ENCODE data around the gene CHRNB4. TPM values are rescaled to one million over a fixed set of nuclear protein-coding genes. Genes with fewer than 3 reads are reported as not detected.
A peak's percentile ranks its signal among the peaks of the same experiment; 100 is the strongest.

CHRNB4 gene
- total and polyA plus RNA-seq, 2 of the 8 experiments (the other 6 are each of a cell fraction or from before 2014, with no cell fraction given), result 2.4 to 4.5 TPM

DNA sequence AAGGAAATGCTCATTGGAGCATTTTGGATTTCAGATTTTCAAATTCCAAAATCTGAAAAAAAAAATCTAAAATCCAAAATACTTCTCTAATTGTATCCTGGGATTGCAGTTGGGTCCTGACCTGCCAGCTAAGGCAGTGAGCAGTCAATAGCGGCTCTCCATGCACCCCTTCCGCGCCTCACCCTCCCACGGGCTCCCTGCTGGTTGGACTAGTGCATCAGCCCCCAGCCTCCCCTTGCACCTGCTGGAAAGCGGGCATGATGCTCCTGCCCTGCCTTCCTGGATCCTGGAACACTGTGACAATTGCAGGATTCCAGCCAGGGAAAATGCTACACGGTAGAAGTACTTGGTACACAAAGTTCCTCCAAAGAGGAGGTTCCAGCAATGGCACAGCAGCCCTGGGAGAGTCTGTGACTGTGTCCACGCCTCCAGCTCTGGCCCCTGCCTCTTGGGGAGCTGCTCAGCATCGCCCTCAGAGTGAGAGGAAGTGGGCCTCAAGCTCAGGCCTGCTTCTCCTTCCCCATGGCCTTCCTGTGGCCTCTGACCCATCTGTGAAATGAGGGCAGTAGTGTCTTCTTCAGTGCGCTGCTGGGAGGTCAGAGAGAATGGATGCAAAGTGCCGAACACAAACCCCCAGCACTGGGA is 39.5 kb upstream of the CHRNB4 start:
- Histone ChIP-seq H2AFZ (ENCODE audit: low read length) (no peak overlapping the region), H3K23ac (ENCODE audit: insufficient read length) (no peak overlapping the region), H3K4ac (replicated peaks; ENCODE audit: insufficient read length, low read depth, low read length) (no peak overlapping the region), H3K18ac (ENCODE audit: extremely low read depth, low read length) (no peak overlapping the region), H3K79me2 (ENCODE audit: control insufficient read depth in 1 of 2, insufficient read depth in 2 of 2, low read length in 2 of 2) (no peaks in the 10 kb centered on the region), H2BK12ac (ENCODE audit: low read depth, low read length) (no peak overlapping the region), H3K23me2 (ENCODE audit: low read depth, low read length) (no peaks in the 10 kb centered on the region), H3K4me2 (ENCODE audit: insufficient read depth in 1 of 2, low read depth in 2 of 2, low read length in 2 of 2) (no peak overlapping the region), H3K9ac (replicated peaks in 1 of 4; ENCODE audit: extremely low read depth in 1 of 4, low read depth in 3 of 4, low read length in 3 of 4) (no peak overlapping the region), H4K8ac (ENCODE audit: extremely low read depth, insufficient read depth, low read length) (no peak overlapping the region), H2BK15ac (ENCODE audit: low read length) (0 out of 2 replicates have a peak overlapping the region, but pooled peaks have one; percentile 90), H2BK20ac (ENCODE audit: low read length) (no peak overlapping the region), H3K14ac (ENCODE audit: insufficient read length) (no peak overlapping the region), H3K9me3 (ENCODE audit: insufficient read depth in 2 of 2, low read depth in 1 of 2, low read length in 1 of 2) (no peaks in the 10 kb centered on the region), H3K4me1 (replicated peaks in 1 of 4; ENCODE audit: control insufficient read depth in 3 of 4, insufficient read depth in 4 of 4, low read length in 3 of 4) (peaks cover 10 to 22% (median 15%) of the 10 kb centered on the region in 4 experiments), H4K20me1 (replicated peaks in 1 of 2; ENCODE audit: control insufficient read depth in 1 of 2, insufficient read depth in 2 of 2, low read length in 2 of 2) (no peaks in the 10 kb centered on the region), H3K79me1 (ENCODE audit: low read depth, low read length) (no peaks in the 10 kb centered on the region), H4K5ac (ENCODE audit: insufficient read length, low read depth, low read length) (no peak overlapping the region), H2BK5ac (ENCODE audit: low read depth, low read length) (0 out of 2 replicates have a peak overlapping the region, but pooled peaks have one; percentile 52), H4K91ac (replicated peaks; ENCODE audit: insufficient read length, low read length) (peak overlapping the region; percentile 12), H2AK5ac (ENCODE audit: low read depth, low read length) (no peak overlapping the region), H2BK120ac (replicated peaks; ENCODE audit: low read depth, low read length) (no peak overlapping the region), H3K27me3 (replicated peaks in 1 of 4; ENCODE audit: control insufficient read depth in 3 of 4, extremely low read depth in 1 of 4, insufficient read depth in 3 of 4, low read length in 3 of 4) (peaks cover 0 to 6% (median 3%) of the 10 kb centered on the region in 4 experiments; a peak in 3 of 7 replicates), H3K36me3 (ENCODE audit: control insufficient read depth in 2 of 4, insufficient read depth in 4 of 4, low read length in 3 of 4) (no peaks in the 10 kb centered on the region), H3K4me3 (ENCODE audit: extremely low read depth in 1 of 4, insufficient read depth in 2 of 4, low read depth in 3 of 4, low read length in 4 of 4) (no peak overlapping the region), H3K27ac (ENCODE audit: low read depth, low read length) (no peak overlapping the region), H3K56ac (replicated peaks; ENCODE audit: insufficient read length, low read depth, low read length) (no peak overlapping the region)
- POLR2A ChIA-PET (ENCODE audit: partially characterized antibody), result no interaction called here
- DNase-seq (ENCODE audit: low read depth in 1 of 2, low spot score in 2 of 2) (no peak), FAIRE-seq (no peak)
- CTCF ChIA-PET (ENCODE audit: partially characterized antibody), result interaction anchor here (1.1 to 2.2 kb wide), 3 partner anchors 8 to 41 kb away, joined by 3 to 10 read pairs (median 4); no protein-coding TSS in a partner anchor
- 87% methylated on average over 10 of the region's 10 CpGs; no CpG with 5 or more reads in 1 of the 2 experiments for WGBS, 2 experiments (ENCODE audit: extremely low coverage in 1 of 2, insufficient coverage in 1 of 2, insufficient read length in 1 of 2, insufficient replicate concordance in 2 of 2, low coverage in 1 of 2, low lambda C conversion rate in 2 of 2, missing lambda C conversion rate in 1 of 2)
- TF ChIP-seq, protein P1, sequence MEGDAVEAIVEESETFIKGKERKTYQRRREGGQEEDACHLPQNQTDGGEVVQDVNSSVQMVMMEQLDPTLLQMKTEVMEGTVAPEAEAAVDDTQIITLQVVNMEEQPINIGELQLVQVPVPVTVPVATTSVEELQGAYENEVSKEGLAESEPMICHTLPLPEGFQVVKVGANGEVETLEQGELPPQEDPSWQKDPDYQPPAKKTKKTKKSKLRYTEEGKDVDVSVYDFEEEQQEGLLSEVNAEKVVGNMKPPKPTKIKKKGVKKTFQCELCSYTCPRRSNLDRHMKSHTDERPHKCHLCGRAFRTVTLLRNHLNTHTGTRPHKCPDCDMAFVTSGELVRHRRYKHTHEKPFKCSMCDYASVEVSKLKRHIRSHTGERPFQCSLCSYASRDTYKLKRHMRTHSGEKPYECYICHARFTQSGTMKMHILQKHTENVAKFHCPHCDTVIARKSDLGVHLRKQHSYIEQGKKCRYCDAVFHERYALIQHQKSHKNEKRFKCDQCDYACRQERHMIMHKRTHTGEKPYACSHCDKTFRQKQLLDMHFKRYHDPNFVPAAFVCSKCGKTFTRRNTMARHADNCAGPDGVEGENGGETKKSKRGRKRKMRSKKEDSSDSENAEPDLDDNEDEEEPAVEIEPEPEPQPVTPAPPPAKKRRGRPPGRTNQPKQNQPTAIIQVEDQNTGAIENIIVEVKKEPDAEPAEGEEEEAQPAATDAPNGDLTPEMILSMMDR (IDR thresholded peaks at IDR 0.05; ENCODE audit: control extremely low read depth in 1 of 3, insufficient read depth in 1 of 3, low read depth in 1 of 3, low read length in 3 of 3), result no peak
- TF ChIP-seq CHD1 (IDR thresholded peaks at IDR 0.05; ENCODE audit: low read depth, low read length) (no peak), SP1 (IDR thresholded peaks at IDR 0.05; ENCODE audit: low read depth, low read length) (no peak), CREB1 (IDR thresholded peaks at IDR 0.05) (no peak), RBBP5 (IDR thresholded peaks at IDR 0.05; ENCODE audit: borderline replicate concordance, low read depth, low read length) (no peak), SUZ12 (IDR thresholded peaks at IDR 0.05; ENCODE audit: low read length) (no peak), MAFK (IDR thresholded peaks at IDR 0.05; ENCODE audit: low read depth, low read length) (no peak), POU5F1 (IDR thresholded peaks at IDR 0.05; ENCODE audit: low read depth, low read length) (no peak), SP2 (IDR thresholded peaks at IDR 0.05; ENCODE audit: low read length) (no peak)
- TF ChIP-seq, protein P2, sequence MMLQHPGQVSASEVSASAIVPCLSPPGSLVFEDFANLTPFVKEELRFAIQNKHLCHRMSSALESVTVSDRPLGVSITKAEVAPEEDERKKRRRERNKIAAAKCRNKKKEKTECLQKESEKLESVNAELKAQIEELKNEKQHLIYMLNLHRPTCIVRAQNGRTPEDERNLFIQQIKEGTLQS (IDR thresholded peaks at IDR 0.05; ENCODE audit: insufficient read depth, low read depth, low read length), result no peak
